GM12878 (cell line): ENCODE measurements around the gene NPAS2.

Experiments used
- EZH2 ChIP-seq: IDR thresholded peaks from 2 replicates; pipeline ENCODE4 v1.6.1; 2012; ENCODE audit warnings: low read depth, mild to moderate bottlenecking, control low read depth, inconsistent platforms, low read length, borderline replicate concordance; ENCODE audit not compliant: control insufficient read depth
- RAD51 ChIP-seq: fragments of 450-650 bp; IDR thresholded peaks from 2 replicates; pipeline ENCODE4 v1.6.1; 2016; ENCODE audit warnings: moderate library complexity, mild to moderate bottlenecking, inconsistent platforms
- RELA ChIP-seq: fragments of 450-650 bp; IDR thresholded peaks from 2 replicates; pipeline ENCODE4 v1.8.0; 2014; ENCODE audit warnings: borderline replicate concordance; ENCODE audit not compliant: partially characterized antibody
- SIX5 ChIP-seq: IDR thresholded peaks from 2 replicates; pipeline ENCODE4 v1.6.1; 2011; ENCODE audit warnings: mild to moderate bottlenecking, low read depth, low read length, moderate library complexity; ENCODE audit not compliant: severe bottlenecking
- SP1 ChIP-seq: IDR thresholded peaks from one replicate; pipeline ENCODE4 v1.6.1; 2011; ENCODE audit warnings: low read depth, low read length
- TCF3 ChIP-seq: IDR thresholded peaks from 2 replicates; pipeline ENCODE4 v1.6.1; 2012; ENCODE audit warnings: low read depth, mild to moderate bottlenecking, low read length, borderline replicate concordance; ENCODE audit not compliant: insufficient read depth
- TF ChIP-seq, protein P1 (sequence below), 3 experiments: IDR thresholded peaks in 2 of 3; conservative IDR thresholded peaks in 1 of 3; 2 replicates each; pipeline ENCODE4 v1.5.1; 2011; ENCODE audit warnings: low read depth in 3 of 3, low read length in 3 of 3, mild to moderate bottlenecking in 3 of 3, control low read depth in 2 of 3, moderate library complexity in 2 of 3, inconsistent platforms in 1 of 3, mixed read lengths in 1 of 3; ENCODE audit not compliant: control insufficient read depth in 2 of 3, insufficient read depth in 1 of 3; ENCODE audit errors: extremely low read depth in 1 of 3
- TF ChIP-seq, protein P2 (sequence below): IDR thresholded peaks from 2 replicates; pipeline ENCODE4 v1.6.1; 2012; ENCODE audit warnings: mild to moderate bottlenecking, low read depth, low read length

DNA sequence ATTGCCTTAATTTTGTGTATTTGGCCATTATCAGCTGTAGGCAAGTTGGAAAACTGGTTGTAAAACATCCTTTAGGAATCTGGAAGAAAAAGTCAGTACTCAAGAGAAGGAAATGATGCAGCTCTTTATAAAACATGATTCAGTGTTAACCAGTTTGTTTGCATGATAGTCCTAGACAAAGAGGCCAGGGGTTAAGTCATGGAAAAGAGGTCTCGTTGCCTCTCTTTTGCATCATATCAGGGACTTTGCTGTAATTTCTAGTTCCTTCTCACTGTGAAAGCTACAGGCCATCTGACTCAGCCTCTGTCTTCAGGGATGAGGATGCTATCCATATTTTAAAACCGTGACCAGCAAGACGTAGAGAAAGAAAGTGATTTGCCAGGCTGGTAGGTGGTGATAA, 38.0 kb downstream of the NPAS2 start:
- TF ChIP-seq, protein P1, sequence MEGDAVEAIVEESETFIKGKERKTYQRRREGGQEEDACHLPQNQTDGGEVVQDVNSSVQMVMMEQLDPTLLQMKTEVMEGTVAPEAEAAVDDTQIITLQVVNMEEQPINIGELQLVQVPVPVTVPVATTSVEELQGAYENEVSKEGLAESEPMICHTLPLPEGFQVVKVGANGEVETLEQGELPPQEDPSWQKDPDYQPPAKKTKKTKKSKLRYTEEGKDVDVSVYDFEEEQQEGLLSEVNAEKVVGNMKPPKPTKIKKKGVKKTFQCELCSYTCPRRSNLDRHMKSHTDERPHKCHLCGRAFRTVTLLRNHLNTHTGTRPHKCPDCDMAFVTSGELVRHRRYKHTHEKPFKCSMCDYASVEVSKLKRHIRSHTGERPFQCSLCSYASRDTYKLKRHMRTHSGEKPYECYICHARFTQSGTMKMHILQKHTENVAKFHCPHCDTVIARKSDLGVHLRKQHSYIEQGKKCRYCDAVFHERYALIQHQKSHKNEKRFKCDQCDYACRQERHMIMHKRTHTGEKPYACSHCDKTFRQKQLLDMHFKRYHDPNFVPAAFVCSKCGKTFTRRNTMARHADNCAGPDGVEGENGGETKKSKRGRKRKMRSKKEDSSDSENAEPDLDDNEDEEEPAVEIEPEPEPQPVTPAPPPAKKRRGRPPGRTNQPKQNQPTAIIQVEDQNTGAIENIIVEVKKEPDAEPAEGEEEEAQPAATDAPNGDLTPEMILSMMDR (IDR thresholded peaks at IDR 0.05 in 2 of 3, conservative IDR thresholded peaks at IDR 0.05 in 1 of 3; ENCODE audit: control insufficient read depth in 2 of 3, extremely low read depth in 1 of 3, insufficient read depth in 1 of 3, low read depth in 3 of 3, low read length in 3 of 3) = no peak
- no peak for TF ChIP-seq TCF3
- TF ChIP-seq, protein P2, sequence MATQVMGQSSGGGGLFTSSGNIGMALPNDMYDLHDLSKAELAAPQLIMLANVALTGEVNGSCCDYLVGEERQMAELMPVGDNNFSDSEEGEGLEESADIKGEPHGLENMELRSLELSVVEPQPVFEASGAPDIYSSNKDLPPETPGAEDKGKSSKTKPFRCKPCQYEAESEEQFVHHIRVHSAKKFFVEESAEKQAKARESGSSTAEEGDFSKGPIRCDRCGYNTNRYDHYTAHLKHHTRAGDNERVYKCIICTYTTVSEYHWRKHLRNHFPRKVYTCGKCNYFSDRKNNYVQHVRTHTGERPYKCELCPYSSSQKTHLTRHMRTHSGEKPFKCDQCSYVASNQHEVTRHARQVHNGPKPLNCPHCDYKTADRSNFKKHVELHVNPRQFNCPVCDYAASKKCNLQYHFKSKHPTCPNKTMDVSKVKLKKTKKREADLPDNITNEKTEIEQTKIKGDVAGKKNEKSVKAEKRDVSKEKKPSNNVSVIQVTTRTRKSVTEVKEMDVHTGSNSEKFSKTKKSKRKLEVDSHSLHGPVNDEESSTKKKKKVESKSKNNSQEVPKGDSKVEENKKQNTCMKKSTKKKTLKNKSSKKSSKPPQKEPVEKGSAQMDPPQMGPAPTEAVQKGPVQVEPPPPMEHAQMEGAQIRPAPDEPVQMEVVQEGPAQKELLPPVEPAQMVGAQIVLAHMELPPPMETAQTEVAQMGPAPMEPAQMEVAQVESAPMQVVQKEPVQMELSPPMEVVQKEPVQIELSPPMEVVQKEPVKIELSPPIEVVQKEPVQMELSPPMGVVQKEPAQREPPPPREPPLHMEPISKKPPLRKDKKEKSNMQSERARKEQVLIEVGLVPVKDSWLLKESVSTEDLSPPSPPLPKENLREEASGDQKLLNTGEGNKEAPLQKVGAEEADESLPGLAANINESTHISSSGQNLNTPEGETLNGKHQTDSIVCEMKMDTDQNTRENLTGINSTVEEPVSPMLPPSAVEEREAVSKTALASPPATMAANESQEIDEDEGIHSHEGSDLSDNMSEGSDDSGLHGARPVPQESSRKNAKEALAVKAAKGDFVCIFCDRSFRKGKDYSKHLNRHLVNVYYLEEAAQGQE = no peak
- TF ChIP-seq SP1 = no peak
- TF ChIP-seq SIX5 = no peak
- TF ChIP-seq RELA = no peak
- no peak for TF ChIP-seq EZH2
- TF ChIP-seq RAD51 = no peak
